H1 (cell line): ENCODE results near the gene PRDM4. TPM values are rescaled to one million over a fixed set of nuclear protein-coding genes. Genes with fewer than 3 reads are reported as not detected.
A peak's percentile ranks its signal among the peaks of the same experiment; 100 is the strongest.

ENCODE experiments used
- CTCF ChIA-PET: fragments of 300-600 bp; sonication (Branson Sonifier 250); formaldehyde crosslinking; loops from one replicate; lab custom pipeline; 2021; ENCODE audit not compliant: partially characterized antibody; lab: Charles Lee
- POLR2A ChIA-PET: fragments of 300-600 bp; sonication (Branson Sonifier 250); formaldehyde crosslinking; loops from one replicate; lab custom pipeline; 2021; ENCODE audit warnings: inconsistent platforms; ENCODE audit not compliant: partially characterized antibody; lab: Charles Lee
- DNase-seq, 2 experiments: peaks; one replicate each; pipeline versions ENCODE4 v3.0.0 to v3.0.0-alpha.2; 2010 to 2022; ENCODE audit warnings: low spot score in 2 of 2, low read depth in 1 of 2, mixed read lengths in 1 of 2
- FAIRE-seq: peaks from 2 replicates; lab custom pipeline; 2011; peaks lifted over from hg19 to GRCh38; lab: Jason Lieb, UNC
- H2AFZ ChIP-seq: 2 replicates; pipeline ENCODE4 v1.8.1; 2012; ENCODE audit warnings: low read length, inconsistent platforms
- H2AK5ac ChIP-seq: 2 replicates; pipeline ENCODE4 v1.6.1; 2013; ENCODE audit warnings: low read depth, low read length
- H2BK120ac ChIP-seq: replicated peaks from 2 replicates; pipeline ENCODE3; 2013; ENCODE audit warnings: low read depth, low read length, inconsistent platforms
- H2BK12ac ChIP-seq: 2 replicates; pipeline ENCODE4 v1.6.1; 2013; ENCODE audit warnings: low read depth, low read length
- H2BK15ac ChIP-seq: 2 replicates; pipeline ENCODE4 v1.6.1; 2013; ENCODE audit warnings: low read length
- H2BK20ac ChIP-seq: 2 replicates; pipeline ENCODE4 v1.6.1; 2013; ENCODE audit warnings: low read length
- H2BK5ac ChIP-seq: 2 replicates; pipeline ENCODE4 v1.6.1; 2013; ENCODE audit warnings: low read depth, low read length
- H3K14ac ChIP-seq: 2 replicates; pipeline ENCODE4 v1.6.1; 2013; ENCODE audit warnings: inconsistent platforms; ENCODE audit not compliant: insufficient read length
- H3K18ac ChIP-seq: 2 replicates; pipeline ENCODE4 v1.6.1; 2013; ENCODE audit warnings: low read length; ENCODE audit errors: extremely low read depth
- H3K23ac ChIP-seq: 2 replicates; pipeline ENCODE4 v1.6.1; 2013; ENCODE audit warnings: inconsistent platforms; ENCODE audit not compliant: insufficient read length
- H3K23me2 ChIP-seq: 2 replicates; pipeline ENCODE4 v1.6.1; 2013; ENCODE audit warnings: low read depth, low read length
- H3K27ac ChIP-seq: 2 replicates; pipeline ENCODE4 v1.6.1; 2011; ENCODE audit warnings: low read depth, low read length, inconsistent platforms
- H3K27me3 ChIP-seq, 4 experiments: replicated peaks in 1 of 4; 1 replicate in 1 of 4; 2 replicates in 3 of 4; pipeline versions ENCODE4 v1.6.1 to v1.8.1; 2011 to 2013; ENCODE audit warnings: low read length in 3 of 4, mild to moderate bottlenecking in 3 of 4, inconsistent platforms in 2 of 4, mixed read lengths in 2 of 4, moderate library complexity in 1 of 4; ENCODE audit not compliant: control insufficient read depth in 3 of 4, insufficient read depth in 3 of 4; ENCODE audit errors: extremely low read depth in 1 of 4
- H3K36me3 ChIP-seq, 4 experiments: 2 replicates each; pipeline versions ENCODE4 v1.6.1 to v1.8.1; 2011 to 2013; ENCODE audit warnings: mild to moderate bottlenecking in 4 of 4, low read length in 3 of 4, moderate library complexity in 2 of 4, control low read depth in 1 of 4, inconsistent platforms in 1 of 4; ENCODE audit not compliant: insufficient read depth in 4 of 4, control insufficient read depth in 2 of 4
- H3K4ac ChIP-seq: replicated peaks from 2 replicates; pipeline ENCODE3; 2013; ENCODE audit warnings: low read length, low read depth, mixed read lengths, inconsistent platforms; ENCODE audit not compliant: insufficient read length
- H3K4me1 ChIP-seq, 4 experiments: replicated peaks in 1 of 4; 1 replicate in 1 of 4; 2 replicates in 3 of 4; pipeline versions ENCODE4 v1.6.1 to v1.8.1; 2011 to 2013; ENCODE audit warnings: low read length in 3 of 4, inconsistent platforms in 2 of 4, mixed read lengths in 1 of 4; ENCODE audit not compliant: insufficient read depth in 4 of 4, control insufficient read depth in 3 of 4
- H3K4me2 ChIP-seq, 2 experiments: 2 replicates each; pipeline versions ENCODE4 v1.6.1 to v1.8.1; 2011 to 2013; ENCODE audit warnings: low read depth in 2 of 2, low read length in 2 of 2, control low read depth in 1 of 2, inconsistent platforms in 1 of 2, mild to moderate bottlenecking in 1 of 2; ENCODE audit not compliant: insufficient read depth in 1 of 2
- H3K4me3 ChIP-seq, 4 experiments: fragments of 200-600, 300-600 bp in 1 of 4; sonication (generic), shearing (Covaris generic), sonication (Bioruptor Twin) in 1 of 4; 2 replicates each; pipeline versions ENCODE4 v1.5.1 to v1.8.1; 2011 to 2016; ENCODE audit warnings: low read length in 4 of 4, low read depth in 3 of 4, control low read depth in 2 of 4, inconsistent platforms in 2 of 4, mild to moderate bottlenecking in 2 of 4, mixed read lengths in 1 of 4, moderate library complexity in 1 of 4; ENCODE audit not compliant: insufficient read depth in 2 of 4; ENCODE audit errors: extremely low read depth in 1 of 4
- H3K56ac ChIP-seq: replicated peaks from 2 replicates; pipeline ENCODE3; 2013; ENCODE audit warnings: low read depth, mild to moderate bottlenecking, mixed read lengths, low read length, inconsistent platforms; ENCODE audit not compliant: insufficient read length
- H3K79me1 ChIP-seq: 2 replicates; pipeline ENCODE4 v1.6.1; 2013; ENCODE audit warnings: low read depth, low read length, control low read depth
- H3K79me2 ChIP-seq, 2 experiments: 2 replicates each; pipeline versions ENCODE4 v1.6.1 to v1.8.1; 2012 to 2013; ENCODE audit warnings: low read length in 2 of 2, mild to moderate bottlenecking in 2 of 2, inconsistent platforms in 1 of 2; ENCODE audit not compliant: insufficient read depth in 2 of 2, control insufficient read depth in 1 of 2
- H3K9ac ChIP-seq, 4 experiments: replicated peaks in 1 of 4; 1 replicate in 1 of 4; 2 replicates in 3 of 4; pipeline versions ENCODE4 v1.6.1 to v1.8.1; 2011 to 2013; ENCODE audit warnings: low read depth in 3 of 4, low read length in 3 of 4, control low read depth in 2 of 4, mild to moderate bottlenecking in 2 of 4, moderate library complexity in 2 of 4, inconsistent platforms in 1 of 4; ENCODE audit errors: extremely low read depth in 1 of 4
- H3K9me3 ChIP-seq, 2 experiments: 2 replicates each; pipeline versions ENCODE4 v1.6.1 to v1.8.1; 2012 to 2013; ENCODE audit warnings: mild to moderate bottlenecking in 2 of 2, moderate library complexity in 2 of 2, control low read depth in 1 of 2, inconsistent platforms in 1 of 2, low read depth in 1 of 2, low read length in 1 of 2, mixed read lengths in 1 of 2; ENCODE audit not compliant: insufficient read depth in 2 of 2
- H4K20me1 ChIP-seq, 2 experiments: replicated peaks in 1 of 2; 2 replicates each; pipeline versions ENCODE3 to v1.8.1; 2011 to 2013; ENCODE audit warnings: inconsistent platforms in 2 of 2, low read length in 2 of 2, mild to moderate bottlenecking in 1 of 2; ENCODE audit not compliant: insufficient read depth in 2 of 2, control insufficient read depth in 1 of 2
- H4K5ac ChIP-seq: 2 replicates; pipeline ENCODE4 v1.6.1; 2013; ENCODE audit warnings: low read length, low read depth, mixed read lengths, inconsistent platforms; ENCODE audit not compliant: insufficient read length
- H4K8ac ChIP-seq: 2 replicates; pipeline ENCODE4 v1.8.0; 2013; ENCODE audit warnings: mild to moderate bottlenecking, moderate library complexity, low read length, inconsistent platforms; ENCODE audit not compliant: insufficient read depth; ENCODE audit errors: extremely low read depth
- H4K91ac ChIP-seq: replicated peaks from 2 replicates; pipeline ENCODE3; 2013; ENCODE audit warnings: low read length, mixed read lengths, inconsistent platforms; ENCODE audit not compliant: insufficient read length
- EGR1 ChIP-seq: IDR thresholded peaks from 2 replicates; pipeline ENCODE4 v1.6.1; 2011; ENCODE audit warnings: low read depth, low read length, borderline replicate concordance
- HDAC2 ChIP-seq, 2 experiments: fragments of 300-600 bp in 1 of 2; sonication (generic) in 1 of 2; IDR thresholded peaks; 2 replicates each; pipeline ENCODE4 v1.6.1; 2011 to 2012; ENCODE audit warnings: low read depth in 2 of 2, low read length in 2 of 2, mild to moderate bottlenecking in 2 of 2, moderate library complexity in 2 of 2, borderline replicate concordance in 1 of 2, inconsistent platforms in 1 of 2
- POLR2AphosphoS5 ChIP-seq: IDR thresholded peaks from 2 replicates; pipeline ENCODE4 v1.6.1; 2011; ENCODE audit warnings: low read depth, low read length
- POU5F1 ChIP-seq: IDR thresholded peaks from 2 replicates; pipeline ENCODE4 v1.6.1; 2011; ENCODE audit warnings: low read depth, mild to moderate bottlenecking, low read length, moderate library complexity
- RAD21 ChIP-seq, 2 experiments: IDR thresholded peaks in 1 of 2; conservative IDR thresholded peaks in 1 of 2; 2 replicates each; pipeline ENCODE4 v1.6.1; 2011; ENCODE audit warnings: low read depth in 2 of 2, low read length in 2 of 2, improper control_type of control experiment in 1 of 2, inconsistent platforms in 1 of 2, mild to moderate bottlenecking in 1 of 2, moderate library complexity in 1 of 2
- SIX5 ChIP-seq: IDR thresholded peaks from 2 replicates; pipeline ENCODE4 v1.6.1; 2011; ENCODE audit warnings: mild to moderate bottlenecking, low read depth, low read length
- TAF1 ChIP-seq: IDR thresholded peaks from 2 replicates; pipeline ENCODE4 v1.6.1; 2011; ENCODE audit warnings: mild to moderate bottlenecking, low read depth, low read length
- TBP ChIP-seq: IDR thresholded peaks from 2 replicates; pipeline ENCODE4 v1.6.1; 2011; ENCODE audit warnings: low read depth, low read length, improper control_type of control experiment
- WGBS, 2 experiments: shearing (Covaris generic) in 1 of 2; methylation state at CpG; one replicate each; pipeline versions ENCODE4 v1.1.6 to v1.1.7; 2013 to 2015; ENCODE audit warnings: low lambda C conversion rate in 2 of 2, mixed read lengths in 2 of 2, inconsistent platforms in 1 of 2, low coverage in 1 of 2, missing lambda C conversion rate in 1 of 2; ENCODE audit not compliant: insufficient replicate concordance in 2 of 2, insufficient coverage in 1 of 2, insufficient read length in 1 of 2; ENCODE audit errors: extremely low coverage in 1 of 2, missing lambda C conversion rate in 1 of 2; 5-methylcytosine and 5-hydroxymethylcytosine counted together
- polyA plus RNA-seq, 7 experiments: library from polyadenylated mRNA; depleted of rRNA in 3 of 7; stranded (reverse) in 5 of 7; unstranded in 2 of 7; fragments of >200 nt in 5 of 7; fragments of 200-250 nt in 2 of 7; gene quantifications; 1 replicate in 5 of 7; 2 replicates in 1 of 7; 4 replicates in 1 of 7; pipeline versions ENCODE4 v1.2.1 to v1.2.3, GENCODE V29; 2011 to 2013; ENCODE audit warnings: missing spikeins in 2 of 7, mixed read lengths in 2 of 7
- total RNA-seq: library from RNA; stranded (reverse); fragmentation: NEBNext Ultra II Directional; extraction: Animal tissue kit (Norgen Biotek cat#: 25700); gene quantifications from 2 replicates; pipeline ENCODE4 v1.2.1, GENCODE V29; 2021

PRDM4 gene
- total and polyA plus RNA-seq, 2 of the 8 experiments (the other 6 are each of a cell fraction or from before 2014, with no cell fraction given), result 10.1 to 17.5 TPM

DNA sequence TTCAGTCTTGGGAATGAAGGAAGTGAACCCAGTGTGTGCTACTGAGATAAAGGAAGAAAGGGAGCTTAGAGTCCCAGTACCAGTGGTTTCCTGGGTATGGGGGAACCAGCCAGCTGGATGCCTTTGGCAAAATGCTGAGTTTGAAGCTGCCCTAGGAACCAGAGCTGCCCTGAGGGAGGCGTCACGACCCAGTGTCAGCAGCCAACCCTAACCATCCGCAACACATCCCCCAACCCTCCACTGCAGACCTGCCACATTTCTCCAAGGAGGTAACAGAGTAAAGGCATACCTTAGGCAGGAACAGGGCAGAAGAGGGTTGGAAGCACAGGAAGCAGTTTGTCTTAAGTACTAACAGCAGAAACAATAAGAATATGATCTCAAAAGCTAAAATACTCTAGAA, 28.6 kb downstream of the PRDM4 start:
- H3K79me1 ChIP-seq, result no peaks in the 10 kb centered on the region
- H2BK20ac ChIP-seq, result no peak overlapping the region
- H2BK5ac ChIP-seq, result no peak overlapping the region
- H4K5ac ChIP-seq, result no peak overlapping the region
- no peak overlapping the region for H2AK5ac ChIP-seq
- H3K23me2 ChIP-seq, result no peaks in the 10 kb centered on the region
- no peak overlapping the region for H3K4me3 ChIP-seq
- no peaks in the 10 kb centered on the region for H3K79me2 ChIP-seq
- DNase-seq (no peak), FAIRE-seq (no peak)
- peaks cover 2% of the 10 kb centered on the region in 2 experiments for H4K20me1 ChIP-seq
- no peak overlapping the region for H2BK120ac ChIP-seq
- H3K9me3 ChIP-seq, result no peaks in the 10 kb centered on the region
- H4K8ac ChIP-seq, result no peak overlapping the region
- no peak overlapping the region for H3K27ac ChIP-seq
- no peak overlapping the region for H4K91ac ChIP-seq
- POLR2A ChIA-PET, result interaction anchor here (0.7 to 1.2 kb wide), 3 partner anchors 17 to 22 kb away, joined by 3 read pairs; no protein-coding TSS in a partner anchor
- no peak overlapping the region for H3K18ac ChIP-seq
- H3K56ac ChIP-seq, result no peak overlapping the region
- 87% methylated on average over 3 of the region's 3 CpGs; no CpG with 5 or more reads in 1 of the 2 experiments for WGBS, 2 experiments
- TF ChIP-seq RAD21 (IDR thresholded peaks at IDR 0.05 in 1 of 2, conservative IDR thresholded peaks at IDR 0.05 in 1 of 2; ENCODE audit: low read depth in 2 of 2, low read length in 2 of 2) (0 out of 4 replicates have a peak, but pooled peaks of 1 of the 2 experiments have one; percentile 6), POLR2AphosphoS5 (no peak), SIX5 (no peak), EGR1 (no peak), TAF1 (no peak), POU5F1 (no peak), TBP (no peak), HDAC2 (IDR thresholded peaks at IDR 0.05; ENCODE audit: borderline replicate concordance in 1 of 2, low read depth in 2 of 2, low read length in 2 of 2) (no peak)
- CTCF ChIA-PET, result interaction anchor here (0.8 to 1.9 kb wide), 7 partner anchors 9 to 199 kb away, joined by 3 to 7 read pairs (median 3); no protein-coding TSS in a partner anchor
- no peaks in the 10 kb centered on the region for H3K27me3 ChIP-seq
- H3K4me2 ChIP-seq, result no peak overlapping the region
- H2BK12ac ChIP-seq, result no peak overlapping the region
- H3K4ac ChIP-seq, result no peak overlapping the region
- H3K23ac ChIP-seq, result no peak overlapping the region
- H2BK15ac ChIP-seq, result no peak overlapping the region
- H3K36me3 ChIP-seq, result peaks cover 0 to 31% (median 25%) of the 10 kb centered on the region in 4 experiments; a peak in 7 of 8 replicates
- no peaks in the 10 kb centered on the region for H3K4me1 ChIP-seq
- H3K14ac ChIP-seq, result no peak overlapping the region
- no peak overlapping the region for H3K9ac ChIP-seq
- H2AFZ ChIP-seq, result no peak overlapping the region
